Measurements from ENCODE around the gene NR2F2.

NR2F2 gene

DNA sequence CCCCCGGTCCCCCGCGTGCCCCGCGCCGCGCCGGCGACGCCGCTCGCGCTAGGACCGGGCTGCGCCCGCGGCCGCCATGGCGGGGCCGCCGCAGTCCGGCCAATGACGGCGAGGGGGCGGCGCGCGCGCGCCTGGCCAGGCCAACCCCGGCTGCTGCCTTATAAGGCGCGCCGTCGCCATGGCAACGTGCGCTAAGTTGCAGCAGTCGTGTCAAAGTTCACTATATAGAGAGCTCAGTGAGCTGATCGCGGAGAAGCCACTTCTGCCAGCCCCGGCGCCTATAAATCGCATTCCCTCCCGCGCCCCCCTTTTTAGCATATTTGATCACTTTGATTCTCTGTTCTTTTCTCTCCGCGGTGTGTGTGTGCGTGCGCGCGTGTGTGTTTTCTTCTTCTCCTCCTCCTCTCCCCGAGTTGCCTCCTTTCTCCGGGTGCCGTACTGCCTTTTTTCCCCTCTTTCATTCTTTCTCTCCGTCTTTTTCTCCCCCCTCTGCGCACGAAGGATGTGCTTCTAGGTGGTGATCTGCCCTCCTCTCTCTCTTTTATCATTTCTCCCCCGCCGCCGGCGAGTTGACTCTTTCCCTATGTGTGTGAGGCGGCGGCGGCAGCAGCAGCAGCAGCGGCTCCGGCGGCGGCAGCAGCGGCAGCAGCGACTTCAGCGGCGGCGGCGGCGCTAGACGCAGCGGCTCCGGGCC lies at the start of gene NR2F2:
TSS of gene NR2F2 (plus strand) at position 251 of the 694 bp plus-strand sequence. CDS start 1,406 bp downstream, outside the sequence.
- DNase-seq: peak; percentile 63

DNA sequence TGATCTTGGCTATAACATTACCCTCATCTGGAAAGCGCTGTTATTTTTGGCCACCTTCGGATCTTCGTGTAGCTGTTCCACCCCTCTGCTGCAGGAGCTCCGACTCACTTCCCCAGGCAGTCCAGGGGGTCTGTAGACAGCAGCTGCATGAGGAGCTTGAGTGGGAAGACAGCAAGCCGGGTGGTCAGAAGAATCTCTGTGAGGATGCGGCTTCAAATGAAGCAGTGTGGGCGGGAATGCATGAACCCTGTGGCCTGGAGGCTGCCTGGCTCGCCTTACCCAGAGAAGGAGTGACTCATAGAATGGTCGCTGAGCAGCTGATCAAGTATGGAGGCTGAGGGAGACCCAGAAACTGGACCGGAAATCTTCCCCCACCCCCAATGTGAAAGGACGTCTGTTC lies 45.2 kb upstream of the NR2F2 start:
- no peak for DNase-seq

DNA sequence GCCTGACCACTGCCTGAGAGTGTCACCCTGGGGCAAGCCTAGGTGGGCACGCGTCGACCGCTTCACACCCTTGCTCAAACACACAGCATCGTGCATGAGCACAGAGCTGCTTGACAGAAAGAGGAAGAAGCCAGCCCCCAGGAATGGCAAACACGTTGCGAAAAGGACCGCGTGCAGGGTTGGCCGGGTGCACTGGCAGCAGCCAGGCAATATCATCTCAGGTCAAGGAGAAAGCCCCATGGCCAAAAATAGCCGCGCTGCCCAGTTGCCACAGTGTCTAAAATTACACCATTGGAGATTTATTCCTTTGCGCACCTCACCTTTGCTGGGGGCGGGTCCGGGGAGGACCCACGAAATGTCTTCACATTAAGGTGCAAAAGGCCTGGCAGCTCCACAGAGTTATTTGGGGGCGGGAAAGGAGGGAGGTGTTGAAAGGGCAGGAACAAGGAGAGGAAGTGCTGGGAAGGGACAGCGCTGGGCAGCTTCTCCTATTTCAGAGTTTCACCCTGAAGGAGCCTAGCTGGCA lies 44.7 kb upstream of the NR2F2 start:
- no peak for DNase-seq

DNA sequence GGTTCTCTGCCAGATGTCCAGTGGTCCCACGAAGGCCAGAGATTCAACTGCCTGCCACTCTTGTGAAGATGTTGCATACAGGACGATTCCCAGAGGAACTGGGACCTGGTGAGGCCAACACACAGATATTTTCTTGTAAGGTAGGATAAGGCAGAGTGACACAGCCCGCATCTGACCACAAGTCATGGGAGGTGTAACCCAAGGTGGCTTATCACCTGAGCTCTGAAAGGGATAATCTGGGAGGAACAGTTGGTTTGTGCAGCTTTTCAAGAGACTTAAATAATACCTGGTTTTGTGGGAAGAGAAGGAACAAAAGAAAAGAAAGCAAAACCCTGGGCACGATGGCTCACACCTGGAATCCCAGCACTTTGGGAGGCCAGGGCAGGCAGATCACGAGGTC lies 39.8 kb upstream of the NR2F2 start:
- no peak for DNase-seq

DNA sequence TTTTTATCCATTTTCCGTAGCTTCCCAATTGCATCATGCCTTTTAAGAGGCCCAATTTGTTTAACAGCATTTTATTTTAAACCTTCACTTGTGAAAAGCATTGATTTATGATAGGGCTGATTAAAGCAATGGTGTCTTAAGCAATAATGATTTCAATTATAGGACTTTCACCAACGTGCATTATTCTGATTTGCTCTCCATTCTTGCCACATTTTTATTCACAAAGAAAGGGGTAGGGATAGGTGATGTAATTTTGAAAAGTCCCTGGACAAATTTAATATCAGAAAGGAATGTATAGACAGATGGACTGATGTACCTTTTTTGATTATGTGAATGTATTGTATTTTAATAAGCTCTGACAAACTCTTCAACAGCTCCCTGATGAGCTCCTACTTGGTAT lies 37.9 kb upstream of the NR2F2 start:
- no peak for DNase-seq

DNA sequence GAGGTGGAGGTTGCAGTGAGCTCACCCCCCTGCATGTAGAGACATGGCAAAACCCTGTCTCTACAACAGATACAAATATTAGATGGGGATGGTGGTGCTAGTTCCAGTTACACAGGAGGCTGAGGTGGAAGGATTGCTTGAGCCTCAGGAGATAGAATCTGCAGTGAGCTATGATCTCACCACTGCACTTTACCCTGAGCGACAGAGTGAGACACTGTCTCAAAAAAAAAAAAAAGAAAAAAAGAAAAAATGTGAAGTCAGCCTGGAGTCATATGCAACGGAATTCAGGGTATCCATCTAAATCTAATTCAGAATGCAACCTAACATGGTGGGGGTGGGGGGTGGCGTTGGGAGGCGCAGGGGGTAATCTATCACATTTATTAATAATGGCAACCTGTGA lies 37.1 kb upstream of the NR2F2 start:
- no peak for DNase-seq

DNA sequence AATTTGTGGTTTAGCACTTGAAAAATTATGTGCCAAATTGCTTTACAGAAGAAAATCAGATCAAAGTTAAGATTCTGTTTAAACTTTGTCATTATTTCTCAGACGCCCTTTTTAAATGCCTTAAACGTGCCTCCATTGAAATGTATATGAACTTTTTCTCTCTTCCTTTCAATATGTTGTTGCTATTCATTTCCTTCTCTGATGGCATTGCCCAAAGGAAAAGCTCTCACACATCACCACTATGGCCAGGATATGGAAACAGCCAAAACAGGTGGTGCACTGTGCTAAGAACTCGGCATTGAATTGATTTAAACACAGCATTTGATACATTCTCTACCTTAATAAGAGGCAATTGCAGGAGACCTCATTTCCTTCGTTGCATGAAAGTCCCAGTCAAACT lies 35.7 kb upstream of the NR2F2 start:
- no peak for DNase-seq

DNA sequence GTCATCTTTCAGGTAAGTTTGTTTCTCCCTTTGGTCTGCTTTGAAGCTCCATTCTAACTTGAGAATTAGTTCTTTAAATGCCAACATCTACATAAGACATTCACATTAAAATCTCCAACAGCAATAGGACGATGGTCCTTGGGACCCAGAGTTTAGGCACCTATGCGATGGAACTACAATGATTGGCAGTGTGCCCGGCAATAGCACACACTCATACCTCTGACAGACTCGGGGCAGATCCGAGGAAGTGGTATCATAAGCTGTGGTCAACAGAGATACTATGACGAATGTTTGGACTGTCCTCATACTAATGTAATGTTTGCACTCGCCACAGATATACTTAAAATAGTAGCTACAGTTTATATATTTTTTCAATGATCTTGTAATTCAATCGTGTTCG lies 34.2 kb upstream of the NR2F2 start:
- DNase-seq: no peak

DNA sequence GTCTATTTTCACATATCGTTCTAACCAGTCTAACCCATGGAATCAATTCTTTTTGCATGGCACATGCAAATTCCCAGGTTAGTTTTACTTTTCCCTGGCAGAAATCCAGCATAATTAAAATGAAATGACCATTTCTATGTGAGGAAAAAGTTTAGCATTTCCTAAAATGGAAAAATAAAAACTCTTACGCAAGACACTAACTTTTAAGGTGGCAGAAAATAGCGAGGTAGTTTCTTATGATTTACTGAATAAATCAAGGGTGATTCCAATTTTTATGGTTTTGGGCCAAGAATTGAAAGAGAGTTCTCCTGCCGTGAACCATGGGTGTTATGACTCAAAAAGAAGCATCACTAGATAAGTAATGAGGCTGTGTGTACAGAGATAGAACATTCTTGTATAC lies 32.7 kb upstream of the NR2F2 start:
- no peak for DNase-seq

DNA sequence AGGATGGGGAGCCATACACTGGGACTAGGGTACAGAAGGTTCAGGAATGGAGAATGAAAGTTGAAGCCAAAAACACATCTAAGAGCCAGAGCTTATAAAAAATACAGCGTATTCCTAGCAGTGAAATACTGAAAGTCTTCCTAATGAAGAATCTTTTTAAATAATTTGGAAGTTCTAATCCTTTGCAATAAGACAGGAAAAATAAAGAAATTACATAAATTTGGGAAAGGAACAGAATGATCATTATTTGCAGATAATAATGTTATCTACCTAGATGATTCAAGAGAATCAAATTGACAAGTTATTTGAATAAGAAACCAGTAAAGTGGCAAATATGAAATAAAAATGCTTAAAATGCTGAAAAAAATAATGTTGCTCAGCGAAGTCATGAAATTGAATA lies 32.3 kb upstream of the NR2F2 start:
- DNase-seq: no peak

DNA sequence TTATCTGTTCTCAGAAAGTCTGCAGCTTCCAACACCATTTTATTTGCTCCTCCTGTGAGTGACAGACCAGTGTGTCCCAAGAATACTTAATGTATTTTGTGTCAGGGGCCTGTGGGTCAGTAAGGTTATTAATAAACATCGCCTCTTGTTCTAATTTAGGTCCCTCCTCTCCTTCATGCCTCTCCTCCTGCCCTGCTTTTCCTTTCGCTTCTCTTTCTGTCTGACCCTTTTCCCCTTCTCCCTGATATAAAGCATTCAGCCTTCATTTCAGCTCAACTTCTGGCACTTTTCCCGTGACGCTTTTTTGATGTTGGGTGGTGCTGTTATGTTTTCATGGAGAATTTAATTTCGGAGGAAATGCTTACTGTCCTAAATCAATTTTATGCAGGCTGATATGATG lies 29.7 kb upstream of the NR2F2 start:
- DNase-seq: no peak

DNA sequence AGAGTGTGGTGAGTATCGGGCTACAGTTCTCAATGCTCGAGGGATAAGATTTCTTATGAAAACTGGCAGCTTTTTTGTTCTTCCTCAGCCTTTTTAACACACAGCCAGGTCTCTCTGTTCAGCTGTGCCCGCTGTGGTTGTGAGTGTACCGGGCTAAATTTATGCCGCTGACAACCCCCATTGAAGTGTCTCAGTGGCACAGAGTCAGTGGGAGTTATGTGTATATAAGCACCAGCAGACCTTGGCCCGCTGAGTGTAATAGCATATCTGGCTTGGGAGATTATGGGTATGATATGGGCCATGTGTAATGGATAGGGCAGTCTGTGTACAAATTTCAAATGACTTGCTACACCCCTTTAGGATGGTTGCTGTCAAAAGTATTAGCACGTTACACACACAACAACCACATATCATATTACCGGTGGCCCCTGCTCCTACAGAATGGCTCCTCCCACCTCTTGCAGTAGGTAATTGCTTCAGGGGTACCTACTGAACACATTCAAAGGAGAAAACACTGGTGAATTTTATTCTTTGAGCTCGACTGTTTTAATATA lies 26.9 kb upstream of the NR2F2 start:
- no peak for DNase-seq

DNA sequence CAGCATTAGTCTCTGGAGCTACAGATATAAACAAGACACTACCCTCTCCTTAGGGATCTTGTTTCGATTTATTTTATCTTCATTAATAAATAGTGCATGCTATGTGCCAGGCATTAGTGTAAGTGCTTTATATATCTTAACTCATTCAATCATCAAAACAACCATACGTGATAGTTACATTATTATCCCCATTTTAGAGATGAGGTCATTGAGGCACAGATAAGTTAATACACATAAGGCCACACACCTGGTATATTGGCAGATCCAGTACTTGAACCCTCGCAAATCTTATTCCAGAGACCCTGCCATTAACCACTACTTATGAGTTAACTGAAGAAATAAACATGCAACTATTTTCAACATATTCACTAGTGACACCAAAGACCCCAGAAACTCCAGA lies 25.7 kb upstream of the NR2F2 start:
- no peak for DNase-seq

DNA sequence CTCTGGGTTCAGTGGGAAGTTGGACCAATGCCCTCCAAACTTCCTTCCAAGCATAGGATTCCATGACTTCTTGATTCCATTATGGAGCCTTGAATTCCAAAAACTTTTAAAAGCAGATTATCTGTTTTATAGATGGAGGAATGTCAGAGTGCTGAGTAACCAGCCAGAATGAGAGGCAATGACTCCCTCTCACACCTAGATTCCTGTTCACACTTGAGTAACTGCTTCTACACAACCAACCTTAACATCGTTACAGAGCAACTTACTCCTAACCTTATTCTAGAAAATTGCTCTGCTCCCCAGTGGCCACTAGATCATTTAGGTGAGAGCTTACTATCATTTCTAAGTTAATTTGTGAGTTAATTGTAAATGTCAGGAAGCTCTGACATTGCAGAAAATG lies 24.2 kb upstream of the NR2F2 start:
- DNase-seq: no peak

DNA sequence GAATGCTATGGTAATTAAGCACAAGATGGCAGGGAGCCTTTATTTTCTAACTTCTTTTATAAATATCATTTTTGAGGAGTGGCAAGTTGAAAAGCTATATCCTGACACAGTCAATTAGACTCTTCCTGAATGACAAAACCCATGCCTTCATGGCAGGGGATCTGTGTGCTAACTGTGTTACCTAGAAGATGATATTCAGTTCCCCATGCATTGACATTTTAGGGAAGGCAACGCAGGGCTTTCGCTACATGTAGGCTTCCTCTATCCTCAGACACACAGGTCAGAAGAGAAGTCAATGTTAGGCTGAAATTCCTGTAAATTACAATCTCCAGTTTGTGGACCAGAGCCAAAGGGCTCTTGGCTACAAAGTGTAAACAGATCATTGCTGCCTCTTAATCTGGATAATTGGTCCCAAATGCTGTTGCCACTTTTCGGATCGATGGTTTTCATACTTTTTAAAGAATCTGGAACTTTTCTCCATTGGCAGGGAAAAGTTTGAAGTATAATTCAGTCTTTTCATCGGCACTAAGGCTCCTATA lies 22.6 kb upstream of the NR2F2 start:
- DNase-seq: no peak

DNA sequence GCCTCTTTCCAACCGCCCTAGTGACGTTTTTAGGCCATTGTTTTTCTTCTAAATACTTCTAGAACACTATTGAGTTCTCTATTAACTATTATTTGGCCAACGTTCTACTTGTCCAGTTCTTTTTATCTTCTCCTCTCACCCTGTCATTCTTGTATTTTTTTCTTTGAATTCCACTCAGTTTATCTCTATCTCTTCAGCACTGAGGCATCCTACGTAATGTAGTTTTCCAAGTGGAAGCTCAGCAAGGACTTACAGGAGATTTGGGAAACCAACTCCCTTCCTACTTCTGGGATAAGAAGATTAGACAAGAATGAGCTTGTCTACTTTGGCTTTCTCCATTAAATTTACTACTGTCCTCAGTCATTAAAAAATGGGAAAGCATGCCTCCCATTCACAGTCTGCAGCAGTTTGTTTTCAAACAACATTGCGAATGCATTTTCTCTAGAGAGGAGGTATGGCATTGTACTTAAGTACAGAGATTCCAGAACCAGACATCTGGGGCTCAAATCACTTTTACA lies 21.3 kb upstream of the NR2F2 start:
- DNase-seq: no peak

DNA sequence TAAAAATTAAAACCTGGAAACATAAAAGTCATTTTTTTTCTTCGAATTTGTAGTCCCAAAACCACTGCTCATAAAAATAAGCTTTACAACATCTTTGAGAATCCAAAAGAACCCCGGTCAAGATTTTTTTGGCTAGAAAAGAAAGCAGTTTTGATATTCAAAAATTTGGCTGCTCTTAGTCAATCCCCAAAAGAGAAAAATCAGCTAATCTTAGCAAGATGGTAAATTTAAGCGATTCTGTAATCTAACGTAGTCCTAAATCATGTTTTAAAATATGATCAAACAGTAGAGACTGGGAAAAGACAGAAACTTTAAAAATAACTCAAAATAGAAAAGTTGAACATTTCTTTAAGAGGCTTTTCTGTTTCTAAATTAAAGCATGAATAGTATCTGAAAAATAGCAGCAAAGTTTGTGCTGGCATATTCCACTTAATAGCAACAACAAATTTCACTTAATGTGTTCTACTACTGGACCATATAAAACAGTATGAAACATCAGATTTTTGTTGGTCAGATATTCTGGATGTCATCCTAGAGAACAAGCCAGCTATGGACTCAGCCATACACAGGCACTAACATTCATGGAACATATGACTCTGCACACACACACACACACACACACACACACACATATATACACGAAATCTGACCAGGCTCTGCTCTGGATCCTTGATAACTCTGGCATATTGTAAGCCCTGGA lies 19.1 kb upstream of the NR2F2 start:
- DNase-seq: no peak

DNA sequence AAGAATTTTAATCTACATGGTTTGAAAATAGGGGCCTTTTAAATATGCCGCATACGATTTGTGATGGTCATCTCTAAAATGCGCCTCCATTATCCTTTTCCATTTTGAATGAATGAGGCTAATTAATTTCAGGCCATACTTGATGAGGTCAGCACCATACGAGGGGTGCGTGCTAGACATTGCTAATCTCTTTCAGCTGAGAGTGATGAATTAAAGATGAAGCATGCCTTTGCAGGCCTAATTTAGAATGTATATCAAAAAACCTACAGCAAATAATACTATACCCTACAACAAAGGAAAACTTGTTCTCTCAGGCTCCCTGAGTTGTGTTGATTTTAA lies 18.6 kb upstream of the NR2F2 start:
- DNase-seq: no peak

DNA sequence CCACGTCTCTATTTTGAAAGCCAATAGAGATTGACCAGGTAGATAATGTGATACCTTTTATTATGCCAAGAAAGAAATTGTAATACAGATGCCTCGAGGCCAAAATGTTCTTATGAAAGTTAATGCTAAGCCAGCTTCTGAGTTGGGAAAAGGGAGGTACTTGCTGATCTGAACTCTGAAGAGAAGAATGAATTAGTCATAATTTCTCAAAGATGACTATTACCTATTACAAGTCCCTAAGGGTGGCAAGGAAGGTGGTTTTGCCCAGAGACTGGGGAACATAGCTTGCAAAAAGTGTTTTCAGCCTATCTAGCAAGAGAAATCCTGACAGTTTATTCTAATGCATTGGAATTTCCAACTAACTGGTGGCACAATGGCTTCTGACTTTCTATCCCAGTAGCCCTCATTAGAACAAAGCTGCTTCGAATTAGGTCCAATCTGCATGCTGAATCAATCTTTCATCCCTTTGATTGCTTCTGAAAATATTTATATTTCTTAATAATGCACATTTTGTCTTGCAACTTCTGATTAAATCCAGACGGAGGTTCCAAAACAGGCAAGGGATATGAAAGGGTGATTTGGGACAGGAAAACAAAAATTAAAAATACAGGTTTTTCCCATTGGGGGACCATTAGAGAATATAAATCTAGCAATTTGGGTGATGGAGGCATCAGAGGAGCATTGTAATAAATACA lies 17.7 kb upstream of the NR2F2 start:
- no peak for DNase-seq

DNA sequence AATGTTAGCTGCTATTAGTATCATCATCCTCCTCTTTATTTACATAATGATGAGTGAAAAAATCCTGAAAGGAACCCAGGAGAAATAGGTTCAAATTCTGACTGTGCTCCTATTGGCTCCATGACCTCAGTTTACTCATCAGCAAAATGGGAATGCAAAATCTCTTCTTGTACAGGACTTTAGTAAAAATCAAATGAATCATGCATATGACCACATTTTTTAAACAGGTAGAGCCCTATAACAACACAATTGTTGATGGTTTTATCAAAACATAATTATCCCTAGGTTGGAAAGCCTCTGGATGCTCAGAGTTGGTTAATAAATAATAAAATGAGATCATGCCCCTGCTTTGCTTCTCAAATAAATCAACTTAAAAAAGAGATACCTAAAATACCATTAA lies 16.0 kb upstream of the NR2F2 start:
- DNase-seq: no peak

DNA sequence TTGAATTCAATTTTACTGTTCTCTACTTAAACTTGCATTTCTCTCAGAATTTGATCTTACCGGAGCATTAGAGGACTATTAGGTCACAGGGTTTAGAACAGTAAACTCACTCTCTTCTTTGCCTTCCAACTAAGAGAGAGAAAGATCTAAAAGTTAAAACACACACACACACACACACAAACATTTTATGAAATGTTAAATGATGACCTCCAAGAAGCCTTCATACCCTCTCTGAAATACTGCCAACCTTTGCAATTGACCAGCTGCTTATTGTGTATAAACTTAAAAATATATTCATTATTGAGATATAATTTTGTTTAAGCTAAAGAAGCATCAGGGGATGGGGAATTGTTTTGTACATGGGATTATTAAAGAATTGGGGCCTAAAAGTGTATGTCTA lies 15.5 kb upstream of the NR2F2 start:
- no peak for DNase-seq

DNA sequence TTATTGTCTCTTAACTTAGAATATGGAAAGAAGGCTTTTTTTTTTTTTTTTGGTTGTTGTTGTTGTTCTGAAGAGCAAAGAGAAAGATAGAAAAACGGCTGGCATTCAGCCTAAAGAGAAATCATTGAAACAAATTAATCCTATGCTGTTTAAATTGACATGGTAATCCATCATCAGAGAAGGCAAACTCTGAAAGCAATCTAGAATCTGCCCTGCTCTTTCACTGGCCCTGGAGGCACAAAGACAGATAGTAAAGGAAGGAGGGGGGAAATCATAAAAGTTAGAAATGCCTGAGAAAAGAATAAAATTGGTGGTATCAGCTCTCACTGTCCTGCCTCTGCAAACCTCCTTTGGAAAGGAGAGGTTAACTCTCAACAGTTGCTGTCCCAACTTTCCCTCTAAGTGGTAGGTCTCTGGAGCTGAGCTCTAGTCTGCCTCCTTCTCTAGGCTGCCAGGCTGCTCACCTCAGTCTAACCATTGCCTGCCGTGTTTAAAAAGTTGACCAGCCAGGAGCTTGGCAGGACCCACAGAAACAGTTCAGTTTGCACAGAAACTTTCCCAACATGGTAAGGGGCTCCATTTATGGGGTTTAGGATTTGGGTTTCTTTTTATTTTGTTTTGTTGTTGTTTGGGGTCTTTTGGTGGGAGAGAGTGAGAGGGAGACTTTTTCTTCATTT lies 13.4 kb upstream of the NR2F2 start:
- no peak for DNase-seq

DNA sequence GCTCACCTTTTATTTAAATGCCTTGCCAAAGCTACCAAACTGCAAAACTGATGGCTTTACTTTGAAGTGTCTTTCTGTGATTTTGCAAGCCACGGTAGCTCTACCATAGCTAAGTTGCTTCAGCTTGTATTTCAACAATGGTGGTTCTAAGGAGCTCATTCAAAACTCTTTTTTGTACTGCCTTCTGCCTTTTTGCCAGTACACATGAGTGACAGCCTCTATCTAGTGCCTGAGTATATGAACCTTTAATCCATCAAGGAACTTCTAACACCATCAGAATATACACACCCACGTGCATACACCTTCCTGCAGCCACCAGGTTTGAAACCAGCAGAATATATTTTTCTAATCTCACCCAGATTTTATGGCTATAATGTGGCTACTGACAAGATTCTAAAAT lies 10.4 kb upstream of the NR2F2 start:
- DNase-seq: no peak

Measured in stimulated activated CD4-positive, alpha-beta T cell treated with anti-CD3 and anti-CD28 coated beads, Interleukin-1b, Interleukin-23, amount 100 ng/mL, for 48 hours (primary cell).